Subcutaneous abdominal adipose tissue (tissue), 5 donors: ENCODE results near the gene KCNMB4.

Experiments
- H3K27ac ChIP-seq: one replicate; pipeline ENCODE4 v1.7.0; 2013; ENCODE audit warnings: low read depth, mild to moderate bottlenecking, inconsistent platforms, low read length, moderate library complexity
- H3K27me3 ChIP-seq, 5 donors: one replicate each; pipeline ENCODE4 v1.7.0; 2013; ENCODE audit warnings: low read length in 5 of 5, inconsistent platforms in 1 of 5; ENCODE audit not compliant: control insufficient read depth in 5 of 5, insufficient read depth in 4 of 5
- H3K36me3 ChIP-seq, 5 donors: one replicate each; pipeline ENCODE4 v1.7.0; 2013; ENCODE audit warnings: low read length in 5 of 5; ENCODE audit not compliant: control insufficient read depth in 5 of 5, insufficient read depth in 5 of 5
- H3K4me1 ChIP-seq, 5 donors: one replicate each; pipeline ENCODE4 v1.7.0; 2013; ENCODE audit warnings: low read length in 5 of 5, mild to moderate bottlenecking in 3 of 5, moderate library complexity in 1 of 5; ENCODE audit not compliant: control insufficient read depth in 5 of 5, insufficient read depth in 5 of 5
- H3K4me3 ChIP-seq, 5 donors: one replicate each; pipeline ENCODE4 v1.7.0; 2013; ENCODE audit warnings: low read length in 5 of 5, low read depth in 1 of 5
- H3K9ac ChIP-seq, 5 donors: one replicate each; pipeline ENCODE4 v1.7.0; 2013; ENCODE audit warnings: low read length in 5 of 5, mild to moderate bottlenecking in 4 of 5, moderate library complexity in 3 of 5
- H3K9me3 ChIP-seq, 5 donors: one replicate each; pipeline ENCODE4 v1.7.0; 2013; ENCODE audit warnings: low read length in 5 of 5; ENCODE audit not compliant: control insufficient read depth in 5 of 5
- donor health status: healthy.
- donor health status: healthy.
- donor health status: healthy.
- donor health status: healthy.
- donor health status: healthy.

Gene KCNMB4

GRCh38 chr12:70426620-70427019 is 60.5 kb downstream of the KCNMB4 start:
- H3K27ac ChIP-seq: no peak overlapping the region
- H3K36me3 ChIP-seq: no peaks in the 10 kb centered on the region
- no peaks in the 10 kb centered on the region for H3K4me1 ChIP-seq
- no peaks in the 10 kb centered on the region for H3K27me3 ChIP-seq
- no peak overlapping the region for H3K9ac ChIP-seq
- no peaks in the 10 kb centered on the region for H3K9me3 ChIP-seq
- H3K4me3 ChIP-seq: no peak overlapping the region

GRCh38 chr12:70427611-70428010 is 61.5 kb downstream of the KCNMB4 start:
- no peaks in the 10 kb centered on the region for H3K4me1 ChIP-seq
- no peak overlapping the region for H3K9ac ChIP-seq
- H3K9me3 ChIP-seq: no peaks in the 10 kb centered on the region
- H3K36me3 ChIP-seq: no peaks in the 10 kb centered on the region
- no peak overlapping the region for H3K27ac ChIP-seq
- H3K27me3 ChIP-seq: no peaks in the 10 kb centered on the region
- no peak overlapping the region for H3K4me3 ChIP-seq

- H3K27ac ChIP-seq: no peak overlapping the region
- H3K4me3 ChIP-seq: no peak overlapping the region
- H3K9me3 ChIP-seq: peaks cover 0 to 4% (median 3%) of the 10 kb centered on the region in 5 donors
- H3K27me3 ChIP-seq: no peaks in the 10 kb centered on the region
- no peaks in the 10 kb centered on the region for H3K4me1 ChIP-seq
- H3K9ac ChIP-seq: no peak overlapping the region
- H3K36me3 ChIP-seq: no peaks in the 10 kb centered on the region
These were observed 64.3 kb downstream of the KCNMB4 start for GRCh38 chr12:70430400-70430799.

DNA sequence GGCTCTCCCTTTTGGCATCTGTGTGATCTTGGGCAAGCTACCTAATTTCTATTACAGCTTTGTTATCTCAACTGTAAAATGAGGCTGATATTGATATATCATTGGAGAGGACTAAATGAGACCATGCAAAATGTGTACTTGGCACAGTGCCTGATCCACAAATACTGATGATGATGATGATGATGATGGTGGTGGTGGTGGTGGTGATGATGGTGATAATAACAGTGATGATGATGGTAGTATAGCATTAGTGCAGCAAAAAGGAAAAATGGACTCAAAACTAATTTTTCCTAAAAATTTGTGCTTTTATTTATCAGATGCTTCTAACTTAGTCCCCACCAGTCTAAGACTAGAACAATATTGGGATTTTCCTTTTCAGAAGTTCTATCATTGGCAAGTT is 70.7 kb downstream of the KCNMB4 start:
- Histone ChIP-seq H3K4me3 (no peak overlapping the region), H3K9ac (no peak overlapping the region), H3K27me3 (no peaks in the 10 kb centered on the region), H3K4me1 (no peaks in the 10 kb centered on the region), H3K27ac (no peak overlapping the region), H3K9me3 (peaks cover 0 to 4% (median 3%) of the 10 kb centered on the region in 5 donors), H3K36me3 (no peaks in the 10 kb centered on the region)

DNA sequence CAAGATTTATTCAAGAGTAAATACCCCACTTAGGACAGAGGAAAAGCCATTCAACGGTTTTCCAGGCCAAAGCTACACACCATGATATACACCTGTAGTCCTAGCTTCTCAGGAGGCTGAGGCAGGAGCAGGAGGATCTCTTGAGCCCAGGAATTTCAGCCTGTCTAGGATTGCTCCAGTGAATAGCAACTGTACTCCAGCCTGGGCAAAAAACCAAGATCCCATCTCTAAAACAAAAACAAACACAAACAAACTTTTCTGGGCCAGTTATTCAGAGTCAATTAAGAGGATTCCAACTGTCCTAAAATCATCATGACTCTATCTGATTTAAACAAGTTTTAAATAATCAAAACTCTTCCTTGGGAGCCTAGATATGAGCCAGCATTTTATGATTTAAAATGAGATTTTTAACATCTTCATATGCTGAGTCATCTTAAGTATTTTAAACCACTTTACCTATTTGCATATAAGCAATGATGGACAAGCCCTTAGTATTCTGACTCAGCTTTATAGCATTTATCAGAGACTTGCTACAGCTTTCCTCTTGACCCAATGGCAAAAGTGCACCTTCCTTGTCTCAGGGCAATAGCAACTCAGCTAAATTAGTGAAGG is 77.1 kb downstream of the KCNMB4 start:
- Histone ChIP-seq H3K4me1 (no peaks in the 10 kb centered on the region), H3K36me3 (no peaks in the 10 kb centered on the region), H3K27me3 (no peaks in the 10 kb centered on the region), H3K9ac (no peak overlapping the region), H3K27ac (no peak overlapping the region), H3K4me3 (no peak overlapping the region), H3K9me3 (peaks cover 0 to 3% (median 0%) of the 10 kb centered on the region in 5 donors)

GRCh38 chr12:70444903-70445302 is 78.8 kb downstream of the KCNMB4 start:
- H3K4me1 ChIP-seq: no peaks in the 10 kb centered on the region
- H3K9ac ChIP-seq: no peak overlapping the region
- H3K36me3 ChIP-seq: no peaks in the 10 kb centered on the region
- H3K9me3 ChIP-seq: peaks cover 5 to 8% (median 7%) of the 10 kb centered on the region in 5 donors
- H3K27ac ChIP-seq: no peak overlapping the region
- H3K4me3 ChIP-seq: no peak overlapping the region
- no peaks in the 10 kb centered on the region for H3K27me3 ChIP-seq

GRCh38 chr12:70448371-70448770 is 82.3 kb downstream of the KCNMB4 start:
- H3K27ac ChIP-seq: no peak overlapping the region
- H3K9ac ChIP-seq: no peak overlapping the region
- H3K36me3 ChIP-seq: no peaks in the 10 kb centered on the region
- H3K4me3 ChIP-seq: no peak overlapping the region
- H3K27me3 ChIP-seq: no peaks in the 10 kb centered on the region
- no peaks in the 10 kb centered on the region for H3K4me1 ChIP-seq
- peaks cover 11 to 24% (median 14%) of the 10 kb centered on the region in 5 donors for H3K9me3 ChIP-seq

DNA sequence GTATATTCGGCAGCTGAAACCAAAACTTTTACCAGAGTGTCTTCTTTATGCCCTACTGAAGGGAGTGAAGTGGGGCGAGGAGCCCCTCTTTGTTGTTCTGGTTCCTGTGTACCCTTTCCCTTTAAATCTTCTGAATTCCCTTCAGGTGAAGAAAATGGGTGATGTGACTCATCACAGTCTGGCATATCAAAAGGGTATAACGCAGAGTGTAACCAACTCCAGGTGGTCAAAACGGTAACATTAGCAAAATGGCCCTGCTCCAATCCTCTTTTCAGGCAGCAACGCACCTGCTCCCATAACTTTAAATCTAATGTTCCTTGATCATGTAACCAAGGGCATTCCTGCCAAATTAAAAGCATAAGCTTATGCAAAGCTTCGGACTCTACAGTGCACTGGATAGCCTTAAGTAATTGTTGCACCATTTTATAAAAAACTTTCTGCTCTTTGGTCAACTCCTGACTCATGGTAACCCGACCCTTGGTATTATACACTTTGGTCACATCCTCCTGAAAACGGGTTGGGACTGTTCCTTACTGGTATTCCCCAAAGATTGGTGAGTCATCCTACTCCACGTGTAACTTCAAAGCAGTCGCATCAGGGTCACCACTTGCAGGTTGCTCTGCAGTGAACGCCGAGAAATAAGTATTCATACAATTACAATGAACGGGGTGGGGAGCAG is 83.1 kb downstream of the KCNMB4 start:
- Histone ChIP-seq H3K9me3 (peaks cover 10 to 24% (median 14%) of the 10 kb centered on the region in 5 donors), H3K9ac (no peak overlapping the region), H3K27ac (no peak overlapping the region), H3K36me3 (no peaks in the 10 kb centered on the region), H3K4me3 (no peak overlapping the region), H3K27me3 (no peaks in the 10 kb centered on the region), H3K4me1 (no peaks in the 10 kb centered on the region)

DNA sequence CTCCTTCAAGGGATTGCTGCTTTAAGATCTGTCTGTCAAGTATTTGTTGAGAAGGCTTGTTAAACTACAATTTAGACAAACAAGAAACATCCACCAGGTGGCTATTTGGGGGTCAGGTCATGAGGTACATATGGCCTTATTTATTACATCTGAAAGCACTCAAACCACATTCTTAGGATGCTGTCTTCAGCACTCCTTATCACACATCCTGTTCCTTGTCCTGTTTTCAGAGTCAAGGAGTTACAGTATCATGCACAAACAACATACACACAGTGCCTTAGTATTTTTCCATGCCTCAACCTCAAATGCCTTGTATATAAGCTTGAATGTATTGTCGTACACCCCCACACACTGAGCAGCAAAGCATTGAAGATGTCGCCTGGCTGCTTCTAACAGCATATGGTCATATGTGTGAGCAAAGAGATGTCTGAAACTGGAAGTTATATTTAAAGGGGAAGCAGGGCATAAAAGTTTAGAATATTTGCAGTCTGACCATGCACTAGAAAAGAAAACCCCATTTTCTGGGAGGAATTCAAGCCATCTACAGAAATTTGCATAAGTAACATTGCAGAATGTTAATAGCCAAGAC is 83.8 kb downstream of the KCNMB4 start:
- H3K4me3 ChIP-seq: no peak overlapping the region
- H3K27me3 ChIP-seq: no peaks in the 10 kb centered on the region
- H3K27ac ChIP-seq: no peak overlapping the region
- H3K36me3 ChIP-seq: no peaks in the 10 kb centered on the region
- H3K4me1 ChIP-seq: no peaks in the 10 kb centered on the region
- H3K9ac ChIP-seq: no peak overlapping the region
- peaks cover 10 to 24% (median 14%) of the 10 kb centered on the region in 5 donors for H3K9me3 ChIP-seq

GRCh38 chr12:70451528-70451927 is 85.4 kb downstream of the KCNMB4 start:
- H3K9me3 ChIP-seq: peaks cover 10 to 24% (median 14%) of the 10 kb centered on the region in 5 donors
- no peak overlapping the region for H3K9ac ChIP-seq
- H3K27ac ChIP-seq: no peak overlapping the region
- no peaks in the 10 kb centered on the region for H3K27me3 ChIP-seq
- H3K4me1 ChIP-seq: no peaks in the 10 kb centered on the region
- H3K4me3 ChIP-seq: no peak overlapping the region
- no peaks in the 10 kb centered on the region for H3K36me3 ChIP-seq
